Osteocyte (in vitro differentiated cells): ENCODE measurements around the gene ABT1. TPM values are rescaled to one million over a fixed set of nuclear protein-coding genes. Genes with fewer than 3 reads are reported as not detected.

Experiments
- DNase-seq: peaks from one replicate; pipeline ENCODE4 v3.0.0; 2021; ENCODE audit warnings: mixed read lengths; ENCODE audit not compliant: unreplicated experiment; ENCODE audit errors: extremely low spot score
- H3K27ac Mint-ChIP-seq: one replicate; pipeline ENCODE4 v1.8.0; 2021; ENCODE audit warnings: mild to moderate bottlenecking, mixed read lengths; ENCODE audit not compliant: unreplicated experiment
- H3K27me3 Mint-ChIP-seq: one replicate; pipeline ENCODE4 v1.8.0; 2021; ENCODE audit warnings: mixed read lengths; ENCODE audit not compliant: unreplicated experiment
- H3K36me3 Mint-ChIP-seq: one replicate; pipeline ENCODE4 v1.8.0; 2021; ENCODE audit warnings: mixed read lengths; ENCODE audit not compliant: unreplicated experiment
- H3K4me1 Mint-ChIP-seq: one replicate; pipeline ENCODE4 v1.8.0; 2021; ENCODE audit warnings: mixed read lengths; ENCODE audit not compliant: unreplicated experiment
- H3K4me3 Mint-ChIP-seq: one replicate; pipeline ENCODE4 v1.8.0; 2021; ENCODE audit warnings: mild to moderate bottlenecking, moderate library complexity, mixed read lengths; ENCODE audit not compliant: unreplicated experiment
- H3K9me3 Mint-ChIP-seq: one replicate; pipeline ENCODE4 v1.8.0; 2021; ENCODE audit warnings: mixed read lengths; ENCODE audit not compliant: unreplicated experiment
- CTCF ChIP-seq: fragments of 200-600 bp; sonication (generic); IDR thresholded peaks from 2 replicates; pipeline ENCODE4 v1.5.0; 2021; ENCODE audit warnings: antibody characterized with exemption, mild to moderate bottlenecking, moderate library complexity
- total RNA-seq: library from RNA; stranded (reverse); gene quantifications from 2 replicates; pipeline ENCODE4 v1.2.1, GENCODE V29; 2021

Gene ABT1
- total RNA-seq, 1 donor from 2014 or later, result 13.9 TPM

- TF ChIP-seq CTCF, result no peak
- Mint-ChIP-seq H3K4me1 (no peaks in the 10 kb centered on the region), H3K27me3 (no peaks in the 10 kb centered on the region), H3K27ac (no peak overlapping the region), H3K36me3 (peaks cover 69% of the 10 kb centered on the region), H3K9me3 (peaks cover 55% of the 10 kb centered on the region), H3K4me3 (no peak overlapping the region)
- DNase-seq, result no peak
These were observed 49.3 kb downstream of the ABT1 start for GRCh38 chr6:26646074-26646473.

Other genes with a start within 250 kb of the ABT1 start
- gene BTN3A2, start 231.8 kb upstream of the ABT1 start, total RNA-seq, result 17.6 and 22.7 TPM in 2 replicates
- 27.8 and 32.0 TPM in 2 replicates for gene BTN2A2, start 213.8 kb upstream of the ABT1 start, total RNA-seq
- 17.1 and 21.1 TPM in 2 replicates for gene BTN3A1, start 194.7 kb upstream of the ABT1 start, total RNA-seq
- gene BTN3A3, start 156.4 kb upstream of the ABT1 start, total RNA-seq, result 17.3 and 17.7 TPM in 2 replicates
- gene BTN2A1, start 139.0 kb upstream of the ABT1 start, total RNA-seq, result 27.0 and 27.7 TPM in 2 replicates
- not detected in 2 replicates for gene BTN1A1, start 96.7 kb upstream of the ABT1 start, total RNA-seq
- 45.0 and 49.2 TPM in 2 replicates for gene HMGN4, start 58.6 kb upstream of the ABT1 start, total RNA-seq
- gene ZNF322, start 62.8 kb downstream of the ABT1 start, total RNA-seq, result 30.6 and 33.8 TPM in 2 replicates